SK-N-SH (cell line): ENCODE results near the gene C9orf43. TPM values are rescaled to one million over a fixed set of nuclear protein-coding genes. Genes with fewer than 3 reads are reported as not detected.

Experiments
- CTCF ChIA-PET: fragments of 300-600, 350-600 bp; formaldehyde crosslinking; extraction: SDS; loops from one replicate; lab custom pipeline; 2021; lab: Yijun Ruan, JAX
- POLR2A ChIA-PET: fragments of 350-600 bp; sonication (Branson Sonifier 250); formaldehyde crosslinking; extraction: SDS; loops from one replicate; lab custom pipeline; 2020; ENCODE audit warnings: antibody characterized with exemption, inconsistent platforms; lab: Yijun Ruan, JAX
- DNase-seq: peaks from one replicate; pipeline ENCODE4 v3.0.0; 2012
- H2AFZ ChIP-seq: fragments of 200-600 bp; sonication (generic); 2 replicates; pipeline ENCODE4 v1.8.1; 2016; ENCODE audit warnings: antibody characterized with exemption, mild to moderate bottlenecking, low read depth
- H3F3A ChIP-seq: fragments of 200-600 bp; sonication (generic); replicated peaks from 2 replicates; pipeline ENCODE3; 2016; ENCODE audit warnings: antibody characterized with exemption, mild to moderate bottlenecking; ENCODE audit not compliant: insufficient read depth
- H3K27ac ChIP-seq, 2 experiments: fragments of 200-500 bp in 1 of 2; fragments of 200-600 bp in 1 of 2; sonication (Bioruptor generic) in 1 of 2; sonication (generic), shearing (Covaris generic) in 1 of 2; 2 replicates each; pipeline versions ENCODE4 v1.5.1 to v1.6.1; 2014 to 2016; ENCODE audit warnings: low read depth in 2 of 2, inconsistent platforms in 1 of 2, low read length in 1 of 2, mild to moderate bottlenecking in 1 of 2, mixed read lengths in 1 of 2
- H3K27me3 ChIP-seq: fragments of 200-600 bp; sonication (generic), shearing (Covaris generic); 2 replicates; pipeline ENCODE4 v1.6.1; 2016; ENCODE audit warnings: mixed run types; ENCODE audit not compliant: insufficient read depth
- H3K36me3 ChIP-seq, 2 experiments: fragments of 200-500 bp in 1 of 2; fragments of 200-600 bp in 1 of 2; sonication (Bioruptor generic) in 1 of 2; sonication (generic) in 1 of 2; replicated peaks in 1 of 2; 2 replicates each; pipeline versions ENCODE3 to v1.5.1; 2014 to 2016; ENCODE audit warnings: low read length in 1 of 2, mild to moderate bottlenecking in 1 of 2; ENCODE audit not compliant: insufficient read depth in 2 of 2, control insufficient read depth in 1 of 2
- H3K4me1 ChIP-seq, 2 experiments: fragments of 200-500 bp in 1 of 2; fragments of 200-600 bp in 1 of 2; sonication (Bioruptor generic) in 1 of 2; sonication (generic), shearing (Covaris generic) in 1 of 2; 2 replicates each; pipeline versions ENCODE4 v1.5.1 to v1.6.1; 2014 to 2016; ENCODE audit warnings: low read depth in 1 of 2, low read length in 1 of 2, mixed run types in 1 of 2; ENCODE audit not compliant: insufficient read depth in 2 of 2, control insufficient read depth in 1 of 2
- H3K4me2 ChIP-seq: fragments of 200-600 bp; sonication (generic), shearing (Covaris generic); 2 replicates; pipeline ENCODE4 v1.6.1; 2017; ENCODE audit warnings: mixed run types
- H3K4me3 ChIP-seq, 2 experiments: fragments of 200-500 bp in 1 of 2; fragments of 200-600 bp in 1 of 2; sonication (Bioruptor generic) in 1 of 2; sonication (generic), shearing (Covaris generic) in 1 of 2; 2 replicates each; pipeline versions ENCODE4 v1.5.1 to v1.8.1; 2014 to 2016; ENCODE audit warnings: low read depth in 2 of 2, inconsistent platforms in 1 of 2, low read length in 1 of 2, mild to moderate bottlenecking in 1 of 2, mixed read lengths in 1 of 2, moderate library complexity in 1 of 2
- H3K79me2 ChIP-seq: fragments of 200-600 bp; sonication (generic); 2 replicates; pipeline ENCODE4 v1.8.1; 2017; ENCODE audit warnings: mild to moderate bottlenecking; ENCODE audit not compliant: insufficient read depth
- H3K9ac ChIP-seq: fragments of 200-600 bp; sonication (generic); 2 replicates; pipeline ENCODE4 v1.6.1; 2017; ENCODE audit warnings: mixed run types
- H3K9me2 ChIP-seq: fragments of 200-600 bp; sonication (generic); 2 replicates; pipeline ENCODE4 v1.6.1; 2017; ENCODE audit warnings: mixed run types
- H3K9me3 ChIP-seq: fragments of 200-600 bp; sonication (generic); 2 replicates; pipeline ENCODE4 v1.6.1; 2017; ENCODE audit warnings: mixed run types, mild to moderate bottlenecking, moderate library complexity
- H4K20me1 ChIP-seq: fragments of 200-600 bp; sonication (generic); 2 replicates; pipeline ENCODE4 v1.6.1; 2017; ENCODE audit warnings: mild to moderate bottlenecking, mixed run types; ENCODE audit not compliant: insufficient read depth
- CHD2 ChIP-seq: fragments of 150-350 bp; IDR thresholded peaks from 2 replicates; pipeline ENCODE4 v1.6.1; 2018; ENCODE audit warnings: low read length; ENCODE audit not compliant: partially characterized antibody
- FOSL2 ChIP-seq: IDR thresholded peaks from 2 replicates; pipeline ENCODE4 v1.4.0; 2012; ENCODE audit warnings: low read depth, mild to moderate bottlenecking, moderate library complexity, borderline replicate concordance
- IRF3 ChIP-seq: fragments of 150-350 bp; IDR thresholded peaks from 2 replicates; pipeline ENCODE4 v1.6.1; 2016; ENCODE audit warnings: mild to moderate bottlenecking, low read depth, low read length
- JUND ChIP-seq: IDR thresholded peaks from 2 replicates; pipeline ENCODE4 v1.4.0; 2012
- MEF2A ChIP-seq: IDR thresholded peaks from 2 replicates; pipeline ENCODE4 v1.4.0; 2012; ENCODE audit warnings: low read depth, borderline replicate concordance
- NRF1 ChIP-seq: IDR thresholded peaks from 2 replicates; pipeline ENCODE4 v1.6.1; 2012; ENCODE audit warnings: low read depth, mild to moderate bottlenecking, low read length
- POLR2AphosphoS5 ChIP-seq: IDR thresholded peaks from 2 replicates; pipeline ENCODE4 v1.6.1; 2012; ENCODE audit warnings: low read depth, low read length
- SIN3A ChIP-seq: IDR thresholded peaks from 2 replicates; pipeline ENCODE4 v1.6.1; 2012; ENCODE audit warnings: low read depth, mild to moderate bottlenecking, low read length, moderate library complexity, borderline replicate concordance
- USF1 ChIP-seq: IDR thresholded peaks from 2 replicates; pipeline ENCODE4 v1.4.0; 2012; ENCODE audit warnings: low read depth, borderline replicate concordance
- WGBS: methylation state at CpG from one replicate; pipeline ENCODE4 v1.1.6; 2017; ENCODE audit warnings: low lambda C conversion rate; 5-methylcytosine and 5-hydroxymethylcytosine counted together
- polyA plus RNA-seq, 3 experiments: library from polyadenylated mRNA; depleted of rRNA; stranded (reverse); fragments of >200 nt; gene quantifications; 2 replicates each; pipeline ENCODE4 v1.2.3, GENCODE V29; 2012
- TF ChIP-seq, protein P1 (sequence below): fragments of 150-350 bp; IDR thresholded peaks from 2 replicates; pipeline ENCODE4 v1.6.1; 2017; ENCODE audit warnings: antibody characterized with exemption, low read length, low read depth, borderline replicate concordance

C9orf43 gene
- polyA plus RNA-seq, 1 of the 3 experiments (the other 2 are of a cell fraction): 0.58 TPM

GRCh38 chr9:113461943-113462342 is 51.4 kb downstream of the C9orf43 start (continued):
- TF ChIP-seq FOSL2 (no peak), CHD2 (no peak)

DNA sequence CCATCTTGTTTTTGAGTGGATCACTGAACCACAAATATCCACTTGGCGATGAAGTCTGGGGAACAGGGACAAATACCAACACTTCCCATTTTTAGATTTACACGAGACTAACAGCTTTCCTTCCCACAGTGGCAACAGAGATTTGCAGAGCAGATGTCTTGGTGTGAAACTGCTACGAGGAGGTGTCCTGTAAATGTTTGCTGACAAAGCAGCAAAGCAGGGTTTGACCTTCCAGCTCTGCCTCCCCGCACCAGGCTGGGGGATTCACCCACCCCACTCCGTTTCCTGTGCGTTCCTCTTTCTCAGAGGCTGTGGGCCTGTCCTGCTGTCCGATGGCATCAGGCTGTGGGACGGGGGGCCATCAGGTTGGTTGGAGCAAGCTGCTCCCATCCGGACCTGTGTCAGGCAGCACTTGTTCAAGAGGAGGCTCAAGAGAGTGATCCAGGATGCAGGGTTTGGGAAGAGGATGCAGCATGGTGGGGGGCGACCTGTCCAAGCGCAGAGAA is 52.3 kb downstream of the C9orf43 start:
- H3K27me3 ChIP-seq: no peaks in the 10 kb centered on the region
- H3K36me3 ChIP-seq: no peaks in the 10 kb centered on the region
- WGBS: 81% methylated on average over 8 of the region's 11 CpGs
- H3K27ac ChIP-seq: no peak overlapping the region
- peaks cover 5% of the 10 kb centered on the region; the same call in 1 of the 2 replicates for H3K9me3 ChIP-seq
- no peaks in the 10 kb centered on the region for H4K20me1 ChIP-seq
- ChIA-PET CTCF (interaction anchor here (1.0 to 4.7 kb wide), 5 partner anchors 17 to 195 kb away, joined by 3 to 17 read pairs (median 7); no protein-coding TSS in a partner anchor), POLR2A (no interaction called here)
- H2AFZ ChIP-seq: no peak overlapping the region
- H3K4me2 ChIP-seq: no peak overlapping the region
- no peaks in the 10 kb centered on the region for H3K79me2 ChIP-seq
- no peak overlapping the region for H3K9ac ChIP-seq
- H3F3A ChIP-seq: no peaks in the 10 kb centered on the region
- TF ChIP-seq NRF1: no peak
- TF ChIP-seq MEF2A: no peak
- no peak for TF ChIP-seq POLR2AphosphoS5
- no peak for TF ChIP-seq USF1
- TF ChIP-seq IRF3: no peak
- TF ChIP-seq, protein P1, sequence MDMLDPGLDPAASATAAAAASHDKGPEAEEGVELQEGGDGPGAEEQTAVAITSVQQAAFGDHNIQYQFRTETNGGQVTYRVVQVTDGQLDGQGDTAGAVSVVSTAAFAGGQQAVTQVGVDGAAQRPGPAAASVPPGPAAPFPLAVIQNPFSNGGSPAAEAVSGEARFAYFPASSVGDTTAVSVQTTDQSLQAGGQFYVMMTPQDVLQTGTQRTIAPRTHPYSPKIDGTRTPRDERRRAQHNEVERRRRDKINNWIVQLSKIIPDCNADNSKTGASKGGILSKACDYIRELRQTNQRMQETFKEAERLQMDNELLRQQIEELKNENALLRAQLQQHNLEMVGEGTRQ: no peak
- no peak for TF ChIP-seq SIN3A
- no peak for TF ChIP-seq JUND
- no peak for TF ChIP-seq FOSL2
- no peak for TF ChIP-seq CHD2
- H3K4me1 ChIP-seq: peaks cover 0 to 16% of the 10 kb centered on the region in 2 experiments; a peak in 2 of 4 replicates
- H3K9me2 ChIP-seq: no peaks in the 10 kb centered on the region
- H3K4me3 ChIP-seq: no peak overlapping the region
- no peak for DNase-seq
